Liver (tissue), 9 donors: ENCODE data around the gene SETD5. TPM values are rescaled to one million over a fixed set of nuclear protein-coding genes. Genes with fewer than 3 reads are reported as not detected.

Source experiments
- DNase-seq: peaks from one replicate; pipeline ENCODE4 v3.0.0-alpha.2; 2017; ENCODE audit warnings: low spot score
- H3K27ac ChIP-seq, 2 donors: one replicate each; pipeline ENCODE4 v1.7.0; 2013; ENCODE audit warnings: inconsistent platforms in 2 of 2, low read length in 2 of 2, control low read depth in 1 of 2, low read depth in 1 of 2, mild to moderate bottlenecking in 1 of 2
- H3K27me3 ChIP-seq, 4 donors: one replicate each; pipeline versions ENCODE4 v1.6.1 to v1.7.0; 2013; ENCODE audit warnings: low read length in 3 of 4, inconsistent platforms in 1 of 4, mild to moderate bottlenecking in 1 of 4, moderate library complexity in 1 of 4; ENCODE audit not compliant: control insufficient read depth in 4 of 4, insufficient read depth in 4 of 4
- H3K36me3 ChIP-seq, 4 donors: one replicate each; pipeline versions ENCODE4 v1.6.1 to v1.7.0; 2013; ENCODE audit warnings: low read length in 3 of 4, mild to moderate bottlenecking in 3 of 4, low read depth in 1 of 4, moderate library complexity in 1 of 4; ENCODE audit not compliant: control insufficient read depth in 4 of 4, insufficient read depth in 3 of 4
- H3K4me1 ChIP-seq, 4 donors: one replicate each; pipeline versions ENCODE4 v1.6.1 to v1.7.0; 2013; ENCODE audit warnings: low read length in 3 of 4, mild to moderate bottlenecking in 3 of 4, moderate library complexity in 1 of 4; ENCODE audit not compliant: control insufficient read depth in 4 of 4, insufficient read depth in 4 of 4
- H3K4me3 ChIP-seq, 3 donors: one replicate each; pipeline versions ENCODE4 v1.6.1 to v1.7.0; 2013; ENCODE audit warnings: low read length in 3 of 3, control low read depth in 1 of 3, low read depth in 1 of 3, mild to moderate bottlenecking in 1 of 3
- H3K9ac ChIP-seq, 2 donors: one replicate each; pipeline ENCODE4 v1.7.0; 2013; ENCODE audit warnings: low read length in 2 of 2, mild to moderate bottlenecking in 2 of 2, moderate library complexity in 2 of 2, control low read depth in 1 of 2, low read depth in 1 of 2
- H3K9me3 ChIP-seq, 4 donors: one replicate each; pipeline versions ENCODE4 v1.6.1 to v1.7.0; 2013; ENCODE audit warnings: low read length in 3 of 4; ENCODE audit not compliant: control insufficient read depth in 4 of 4
- EGR1 ChIP-seq, 2 donors: IDR thresholded peaks; 2 replicates each; pipeline ENCODE4 v1.6.1; 2016 to 2018; ENCODE audit warnings: antibody characterized with exemption in 2 of 2, low read depth in 2 of 2
- FOXA1 ChIP-seq: IDR thresholded peaks from 2 replicates; pipeline ENCODE4 v1.6.1; 2016; ENCODE audit warnings: antibody characterized with exemption
- FOXA2 ChIP-seq: IDR thresholded peaks from 2 replicates; pipeline ENCODE4 v1.6.1; 2016; ENCODE audit warnings: antibody characterized with exemption
- GABPA ChIP-seq, 2 donors: IDR thresholded peaks in 1 of 2; conservative IDR thresholded peaks in 1 of 2; 2 replicates each; pipeline ENCODE4 v1.6.1; 2016; ENCODE audit warnings: antibody characterized with exemption in 2 of 2, mild to moderate bottlenecking in 1 of 2, moderate library complexity in 1 of 2
- HNF4A ChIP-seq, 2 donors: conservative IDR thresholded peaks; 2 replicates each; pipeline ENCODE4 v1.6.1; 2016; ENCODE audit warnings: antibody characterized with exemption in 2 of 2, mild to moderate bottlenecking in 2 of 2
- HNF4G ChIP-seq: IDR thresholded peaks from 2 replicates; pipeline ENCODE4 v1.6.1; 2016; ENCODE audit warnings: antibody characterized with exemption
- JUND ChIP-seq, 2 donors: IDR thresholded peaks; 2 replicates each; pipeline ENCODE4 v1.6.1; 2016; ENCODE audit warnings: antibody characterized with exemption in 2 of 2
- NR2F2 ChIP-seq: IDR thresholded peaks from 2 replicates; pipeline ENCODE4 v1.6.1; 2016; ENCODE audit warnings: antibody characterized with exemption
- RAD21 ChIP-seq, 2 donors: IDR thresholded peaks; 2 replicates each; pipeline ENCODE4 v1.6.1; 2016; ENCODE audit warnings: antibody characterized with exemption in 2 of 2, mild to moderate bottlenecking in 2 of 2
- RXRA ChIP-seq, 2 donors: IDR thresholded peaks; 2 replicates each; pipeline ENCODE4 v1.6.1; 2017 to 2018; ENCODE audit warnings: antibody characterized with exemption in 2 of 2, mild to moderate bottlenecking in 1 of 2
- SP1 ChIP-seq: IDR thresholded peaks from 2 replicates; pipeline ENCODE4 v1.6.1; 2018; ENCODE audit warnings: antibody characterized with exemption, mild to moderate bottlenecking
- TAF1 ChIP-seq: conservative IDR thresholded peaks from 2 replicates; pipeline ENCODE4 v1.6.1; 2016; ENCODE audit warnings: antibody characterized with exemption, mild to moderate bottlenecking
- YY1 ChIP-seq: IDR thresholded peaks from 2 replicates; pipeline ENCODE4 v1.6.1; 2016; ENCODE audit warnings: antibody characterized with exemption, mild to moderate bottlenecking
- WGBS: extraction: QIAGEN DNeasy Blood & Tissue Kit; methylation state at CpG from one replicate; pipeline ENCODE4 v1.1.7; 2013; 5-methylcytosine and 5-hydroxymethylcytosine counted together
- polyA plus RNA-seq, 2 donors: library from polyadenylated mRNA; stranded (reverse) in 1 of 2; unstranded in 1 of 2; fragments of 200-250 nt in 1 of 2; fragments of >200 nt in 1 of 2; fragmentation: Nextera tagmentation in 1 of 2; extraction: Ambion mirVana in 1 of 2; gene quantifications; one replicate each; pipeline versions ENCODE4 v1.2.1 to v1.2.3, GENCODE V29; 2013 to 2015
- total RNA-seq, 2 donors: library from RNA; depleted of rRNA; stranded (reverse); fragments of >200 nt; gene quantifications; one replicate each; pipeline ENCODE4 v1.2.3, GENCODE V29; 2014
- TF ChIP-seq, protein P1 (sequence below): fragments of 150-350 bp; IDR thresholded peaks from 2 replicates; pipeline ENCODE4 v1.5.1; 2017; ENCODE audit warnings: improper control_type of control experiment, low read depth, low read length; ENCODE audit not compliant: missing input control
- TF ChIP-seq, protein P2 (sequence below): IDR thresholded peaks from 2 replicates; pipeline ENCODE4 v1.6.1; 2016; ENCODE audit warnings: antibody characterized with exemption
- TF ChIP-seq, protein P3 (sequence below): IDR thresholded peaks from 2 replicates; pipeline ENCODE4 v1.6.1; 2016; ENCODE audit warnings: antibody characterized with exemption, mild to moderate bottlenecking
- TF ChIP-seq, protein P4 (sequence below): IDR thresholded peaks from 2 replicates; pipeline ENCODE4 v1.6.1; 2016; ENCODE audit warnings: antibody characterized with exemption
- TF ChIP-seq, protein P5 (sequence below): IDR thresholded peaks from 2 replicates; pipeline ENCODE4 v1.6.1; 2016; ENCODE audit warnings: antibody characterized with exemption
- donor health status: healthy.
- donor health status: healthy.
- donor health status: healthy.
- donor health status: healthy.
- donor health status: healthy.

Gene SETD5
- total and polyA plus RNA-seq, 4 donors: 17.9 to 76.6 (median 24.3) TPM

DNA sequence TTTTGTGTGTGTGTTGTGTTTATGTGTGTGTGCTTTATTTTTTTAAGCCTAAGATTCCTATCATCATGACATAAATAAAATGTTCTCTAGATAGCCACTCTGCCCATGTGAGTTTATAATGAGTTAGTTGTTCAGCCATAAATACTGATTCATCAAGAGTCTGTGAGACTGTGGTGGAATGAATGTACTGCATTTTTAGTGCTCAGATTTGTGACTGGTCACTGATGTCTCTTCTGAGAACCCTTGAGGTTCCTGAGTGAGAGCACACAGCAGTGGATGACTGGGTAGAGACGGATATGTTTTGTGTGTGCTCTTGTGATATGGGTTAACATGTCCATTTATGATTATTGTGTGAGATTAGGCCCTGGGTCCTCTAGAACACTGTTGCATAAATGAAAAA lies 51.2 kb downstream of the SETD5 start:
- Histone ChIP-seq H3K4me1 (peaks cover 0 to 3% (median 0%) of the 10 kb centered on the region in 4 donors), H3K27me3 (no peaks in the 10 kb centered on the region), H3K4me3 (no peak overlapping the region), H3K36me3 (peaks cover 14 to 85% (median 68%) of the 10 kb centered on the region in 4 donors), H3K9me3 (no peaks in the 10 kb centered on the region), H3K9ac (no peak overlapping the region), H3K27ac (no peak overlapping the region)
- TF ChIP-seq, protein P1, sequence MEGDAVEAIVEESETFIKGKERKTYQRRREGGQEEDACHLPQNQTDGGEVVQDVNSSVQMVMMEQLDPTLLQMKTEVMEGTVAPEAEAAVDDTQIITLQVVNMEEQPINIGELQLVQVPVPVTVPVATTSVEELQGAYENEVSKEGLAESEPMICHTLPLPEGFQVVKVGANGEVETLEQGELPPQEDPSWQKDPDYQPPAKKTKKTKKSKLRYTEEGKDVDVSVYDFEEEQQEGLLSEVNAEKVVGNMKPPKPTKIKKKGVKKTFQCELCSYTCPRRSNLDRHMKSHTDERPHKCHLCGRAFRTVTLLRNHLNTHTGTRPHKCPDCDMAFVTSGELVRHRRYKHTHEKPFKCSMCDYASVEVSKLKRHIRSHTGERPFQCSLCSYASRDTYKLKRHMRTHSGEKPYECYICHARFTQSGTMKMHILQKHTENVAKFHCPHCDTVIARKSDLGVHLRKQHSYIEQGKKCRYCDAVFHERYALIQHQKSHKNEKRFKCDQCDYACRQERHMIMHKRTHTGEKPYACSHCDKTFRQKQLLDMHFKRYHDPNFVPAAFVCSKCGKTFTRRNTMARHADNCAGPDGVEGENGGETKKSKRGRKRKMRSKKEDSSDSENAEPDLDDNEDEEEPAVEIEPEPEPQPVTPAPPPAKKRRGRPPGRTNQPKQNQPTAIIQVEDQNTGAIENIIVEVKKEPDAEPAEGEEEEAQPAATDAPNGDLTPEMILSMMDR: no peak
- no peak for TF ChIP-seq JUND (IDR thresholded peaks at IDR 0.05)
- TF ChIP-seq, protein P2, sequence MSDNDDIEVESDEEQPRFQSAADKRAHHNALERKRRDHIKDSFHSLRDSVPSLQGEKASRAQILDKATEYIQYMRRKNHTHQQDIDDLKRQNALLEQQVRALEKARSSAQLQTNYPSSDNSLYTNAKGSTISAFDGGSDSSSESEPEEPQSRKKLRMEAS: no peak
- TF ChIP-seq RXRA (IDR thresholded peaks at IDR 0.05): no peak
- TF ChIP-seq, protein P3, sequence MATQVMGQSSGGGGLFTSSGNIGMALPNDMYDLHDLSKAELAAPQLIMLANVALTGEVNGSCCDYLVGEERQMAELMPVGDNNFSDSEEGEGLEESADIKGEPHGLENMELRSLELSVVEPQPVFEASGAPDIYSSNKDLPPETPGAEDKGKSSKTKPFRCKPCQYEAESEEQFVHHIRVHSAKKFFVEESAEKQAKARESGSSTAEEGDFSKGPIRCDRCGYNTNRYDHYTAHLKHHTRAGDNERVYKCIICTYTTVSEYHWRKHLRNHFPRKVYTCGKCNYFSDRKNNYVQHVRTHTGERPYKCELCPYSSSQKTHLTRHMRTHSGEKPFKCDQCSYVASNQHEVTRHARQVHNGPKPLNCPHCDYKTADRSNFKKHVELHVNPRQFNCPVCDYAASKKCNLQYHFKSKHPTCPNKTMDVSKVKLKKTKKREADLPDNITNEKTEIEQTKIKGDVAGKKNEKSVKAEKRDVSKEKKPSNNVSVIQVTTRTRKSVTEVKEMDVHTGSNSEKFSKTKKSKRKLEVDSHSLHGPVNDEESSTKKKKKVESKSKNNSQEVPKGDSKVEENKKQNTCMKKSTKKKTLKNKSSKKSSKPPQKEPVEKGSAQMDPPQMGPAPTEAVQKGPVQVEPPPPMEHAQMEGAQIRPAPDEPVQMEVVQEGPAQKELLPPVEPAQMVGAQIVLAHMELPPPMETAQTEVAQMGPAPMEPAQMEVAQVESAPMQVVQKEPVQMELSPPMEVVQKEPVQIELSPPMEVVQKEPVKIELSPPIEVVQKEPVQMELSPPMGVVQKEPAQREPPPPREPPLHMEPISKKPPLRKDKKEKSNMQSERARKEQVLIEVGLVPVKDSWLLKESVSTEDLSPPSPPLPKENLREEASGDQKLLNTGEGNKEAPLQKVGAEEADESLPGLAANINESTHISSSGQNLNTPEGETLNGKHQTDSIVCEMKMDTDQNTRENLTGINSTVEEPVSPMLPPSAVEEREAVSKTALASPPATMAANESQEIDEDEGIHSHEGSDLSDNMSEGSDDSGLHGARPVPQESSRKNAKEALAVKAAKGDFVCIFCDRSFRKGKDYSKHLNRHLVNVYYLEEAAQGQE: no peak
- TF ChIP-seq SP1: no peak
- no peak for TF ChIP-seq TAF1
- TF ChIP-seq NR2F2: no peak
- TF ChIP-seq HNF4G: no peak
- no peak for TF ChIP-seq FOXA2
- TF ChIP-seq HNF4A (conservative IDR thresholded peaks at IDR 0.05): no peak
- TF ChIP-seq, protein P4, sequence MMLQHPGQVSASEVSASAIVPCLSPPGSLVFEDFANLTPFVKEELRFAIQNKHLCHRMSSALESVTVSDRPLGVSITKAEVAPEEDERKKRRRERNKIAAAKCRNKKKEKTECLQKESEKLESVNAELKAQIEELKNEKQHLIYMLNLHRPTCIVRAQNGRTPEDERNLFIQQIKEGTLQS: no peak
- no peak for TF ChIP-seq GABPA (IDR thresholded peaks at IDR 0.05 in 1 of 2, conservative IDR thresholded peaks at IDR 0.05 in 1 of 2)
- no peak for TF ChIP-seq RAD21 (IDR thresholded peaks at IDR 0.05)
- WGBS: 98% methylated on average over 1 of the region's 1 CpG
- DNase-seq: no peak

DNA sequence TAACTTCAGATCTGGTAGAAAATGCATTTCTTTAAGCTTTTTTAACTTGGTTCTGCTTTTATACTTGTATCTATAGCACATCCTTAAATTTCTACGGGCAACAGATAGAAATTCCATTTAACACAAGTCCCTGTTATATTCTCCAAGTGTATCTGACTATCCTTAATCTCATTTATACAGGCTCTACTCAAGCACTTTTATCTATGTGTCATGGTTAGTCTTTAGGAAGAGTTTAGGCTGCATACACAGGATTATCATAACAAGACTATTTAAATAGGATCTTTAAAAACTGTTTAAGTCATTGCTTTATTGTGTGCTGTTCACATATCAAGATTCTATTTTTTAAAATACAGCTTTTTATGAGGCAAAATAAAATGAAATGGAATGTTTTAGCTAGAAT lies 52.7 kb downstream of the SETD5 start:
- peaks cover 10 to 80% (median 65%) of the 10 kb centered on the region in 4 donors for H3K36me3 ChIP-seq
- WGBS: 99% methylated on average over 1 of the region's 1 CpG
- DNase-seq: no peak
- TF ChIP-seq HNF4A (conservative IDR thresholded peaks at IDR 0.05): no peak
- TF ChIP-seq, protein P5, sequence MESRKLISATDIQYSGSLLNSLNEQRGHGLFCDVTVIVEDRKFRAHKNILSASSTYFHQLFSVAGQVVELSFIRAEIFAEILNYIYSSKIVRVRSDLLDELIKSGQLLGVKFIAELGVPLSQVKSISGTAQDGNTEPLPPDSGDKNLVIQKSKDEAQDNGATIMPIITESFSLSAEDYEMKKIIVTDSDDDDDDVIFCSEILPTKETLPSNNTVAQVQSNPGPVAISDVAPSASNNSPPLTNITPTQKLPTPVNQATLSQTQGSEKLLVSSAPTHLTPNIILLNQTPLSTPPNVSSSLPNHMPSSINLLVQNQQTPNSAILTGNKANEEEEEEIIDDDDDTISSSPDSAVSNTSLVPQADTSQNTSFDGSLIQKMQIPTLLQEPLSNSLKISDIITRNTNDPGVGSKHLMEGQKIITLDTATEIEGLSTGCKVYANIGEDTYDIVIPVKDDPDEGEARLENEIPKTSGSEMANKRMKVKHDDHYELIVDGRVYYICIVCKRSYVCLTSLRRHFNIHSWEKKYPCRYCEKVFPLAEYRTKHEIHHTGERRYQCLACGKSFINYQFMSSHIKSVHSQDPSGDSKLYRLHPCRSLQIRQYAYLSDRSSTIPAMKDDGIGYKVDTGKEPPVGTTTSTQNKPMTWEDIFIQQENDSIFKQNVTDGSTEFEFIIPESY: no peak
- no peak for TF ChIP-seq EGR1 (IDR thresholded peaks at IDR 0.05; ENCODE audit: low read depth in 2 of 2)
- no peak for TF ChIP-seq NR2F2
- TF ChIP-seq, protein P4: no peak
- no peak for TF ChIP-seq YY1
- no peak for TF ChIP-seq FOXA1
- TF ChIP-seq JUND (IDR thresholded peaks at IDR 0.05): no peak
- no peaks in the 10 kb centered on the region for H3K27me3 ChIP-seq
- H3K27ac ChIP-seq: no peak overlapping the region
- H3K4me3 ChIP-seq: no peak overlapping the region
- H3K4me1 ChIP-seq: peaks cover 0 to 3% (median 0%) of the 10 kb centered on the region in 4 donors
- H3K9me3 ChIP-seq: no peaks in the 10 kb centered on the region
- no peak overlapping the region for H3K9ac ChIP-seq
